H9 (cell line): Measurements from ENCODE around the gene MYH9. TPM values are rescaled to one million over a fixed set of nuclear protein-coding genes. Genes with fewer than 3 reads are reported as not detected.
A peak's percentile ranks its signal among the peaks of the same experiment; 100 is the strongest.

ENCODE experiments used
- DNase-seq: peaks from one replicate; pipeline ENCODE4 v3.0.0-alpha.2; 2017
- H2AFZ ChIP-seq: one replicate; pipeline ENCODE4 v1.6.1; 2013; ENCODE audit warnings: mild to moderate bottlenecking, low read length, control low read depth, moderate library complexity
- H2AK5ac ChIP-seq: 2 replicates; pipeline ENCODE4 v1.6.1; 2013; ENCODE audit warnings: low read length, control low read depth, mixed read lengths; ENCODE audit not compliant: insufficient read length
- H2BK120ac ChIP-seq: one replicate; pipeline ENCODE4 v1.6.1; 2013; ENCODE audit warnings: low read depth, mild to moderate bottlenecking, low read length, control low read depth, inconsistent platforms; ENCODE audit not compliant: poor library complexity, severe bottlenecking
- H2BK12ac ChIP-seq: 2 replicates; pipeline ENCODE4 v1.6.1; 2013; ENCODE audit warnings: low read length, control low read depth, mixed read lengths, low read depth; ENCODE audit not compliant: insufficient read length
- H2BK15ac ChIP-seq: 2 replicates; pipeline ENCODE4 v1.6.1; 2013; ENCODE audit warnings: low read depth, low read length, control low read depth
- H2BK20ac ChIP-seq: one replicate; pipeline ENCODE4 v1.6.1; 2013; ENCODE audit warnings: low read depth, mild to moderate bottlenecking, low read length, control low read depth, inconsistent platforms; ENCODE audit not compliant: poor library complexity, severe bottlenecking
- H2BK5ac ChIP-seq: 2 replicates; pipeline ENCODE4 v1.6.1; 2013; ENCODE audit warnings: low read length, control low read depth, mixed read lengths; ENCODE audit not compliant: insufficient read length
- H3K14ac ChIP-seq: 2 replicates; pipeline ENCODE4 v1.6.1; 2013; ENCODE audit warnings: low read length, control low read depth; ENCODE audit not compliant: insufficient read depth
- H3K18ac ChIP-seq: 2 replicates; pipeline ENCODE4 v1.6.1; 2013; ENCODE audit warnings: low read depth, mild to moderate bottlenecking, mixed read lengths, low read length, control low read depth; ENCODE audit not compliant: insufficient read length
- H3K23ac ChIP-seq: 2 replicates; pipeline ENCODE4 v1.6.1; 2013; ENCODE audit warnings: low read length, control low read depth, mixed read lengths, low read depth; ENCODE audit not compliant: insufficient read length
- H3K23me2 ChIP-seq: 2 replicates; pipeline ENCODE4 v1.6.1; 2013; ENCODE audit warnings: low read depth, mild to moderate bottlenecking, mixed read lengths, low read length, control low read depth; ENCODE audit not compliant: insufficient read length, poor library complexity, severe bottlenecking
- H3K27ac ChIP-seq: 2 replicates; pipeline ENCODE4 v1.5.1; 2013; ENCODE audit warnings: low read length, control low read depth, mixed read lengths, low read depth; ENCODE audit not compliant: insufficient read length
- H3K27me3 ChIP-seq: 2 replicates; pipeline ENCODE4 v1.6.1; 2013; ENCODE audit warnings: low read length, control low read depth, inconsistent platforms; ENCODE audit not compliant: insufficient read depth
- H3K4ac ChIP-seq: 2 replicates; pipeline ENCODE4 v1.6.1; 2013; ENCODE audit warnings: low read depth, mild to moderate bottlenecking, control low read depth, inconsistent platforms, low read length, moderate library complexity
- H3K4me1 ChIP-seq: 2 replicates; pipeline ENCODE4 v1.6.1; 2013; ENCODE audit warnings: low read length, control low read depth, inconsistent platforms; ENCODE audit not compliant: insufficient read depth
- H3K4me2 ChIP-seq: 2 replicates; pipeline ENCODE4 v1.6.1; 2013; ENCODE audit warnings: low read length, control low read depth, mixed read lengths; ENCODE audit not compliant: insufficient read length, insufficient read depth
- H3K56ac ChIP-seq: 2 replicates; pipeline ENCODE4 v1.6.1; 2013; ENCODE audit warnings: low read depth, mild to moderate bottlenecking, mixed read lengths, low read length, control low read depth; ENCODE audit not compliant: insufficient read length
- H3K79me1 ChIP-seq: 2 replicates; pipeline ENCODE4 v1.6.1; 2013; ENCODE audit warnings: low read depth, mild to moderate bottlenecking, moderate library complexity, low read length, control low read depth, inconsistent platforms; ENCODE audit not compliant: insufficient read depth, poor library complexity, severe bottlenecking
- H3K79me2 ChIP-seq: 2 replicates; pipeline ENCODE4 v1.6.1; 2013; ENCODE audit warnings: low read length, control low read depth, inconsistent platforms; ENCODE audit not compliant: insufficient read depth
- H3K9ac ChIP-seq: 2 replicates; pipeline ENCODE4 v1.6.1; 2013; ENCODE audit warnings: low read length, control low read depth, mixed read lengths; ENCODE audit not compliant: insufficient read length; ENCODE audit errors: extremely low read depth
- H3K9me3 ChIP-seq: one replicate; pipeline ENCODE4 v1.6.1; 2013; ENCODE audit warnings: low read depth, low read length, inconsistent platforms; ENCODE audit not compliant: control insufficient read depth
- H3T11ph ChIP-seq: one replicate; pipeline ENCODE4 v1.6.1; 2013; ENCODE audit warnings: mild to moderate bottlenecking, low read length, control low read depth, inconsistent platforms
- H4K20me1 ChIP-seq: one replicate; pipeline ENCODE4 v1.6.1; 2013; ENCODE audit not compliant: control insufficient read depth, insufficient read length, insufficient read depth
- H4K5ac ChIP-seq: 2 replicates; pipeline ENCODE4 v1.6.1; 2013; ENCODE audit warnings: low read depth, mild to moderate bottlenecking, mixed read lengths, low read length, control low read depth; ENCODE audit not compliant: insufficient read length
- H4K8ac ChIP-seq: replicated peaks from 2 replicates; pipeline ENCODE4 v1.6.1; 2013; ENCODE audit warnings: low read length, control low read depth, mixed read lengths, low read depth; ENCODE audit not compliant: insufficient read length
- H4K91ac ChIP-seq: 2 replicates; pipeline ENCODE4 v1.6.1; 2013; ENCODE audit warnings: low read depth, mild to moderate bottlenecking, moderate library complexity, mixed read lengths, low read length, control low read depth; ENCODE audit not compliant: insufficient read length
- H3K27ac Mint-ChIP-seq, 3 experiments: 2 replicates in 2 of 3; 3 replicates in 1 of 3; pipeline ENCODE4 v1.8.0; 2020 to 2021; ENCODE audit warnings: mixed read lengths in 3 of 3, mild to moderate bottlenecking in 1 of 3, moderate library complexity in 1 of 3
- H3K27me3 Mint-ChIP-seq: 2 replicates; pipeline ENCODE4 v1.8.0; 2021; ENCODE audit warnings: low read depth, mild to moderate bottlenecking, moderate library complexity, mixed read lengths
- H3K36me3 Mint-ChIP-seq, 3 experiments: 2 replicates in 2 of 3; 3 replicates in 1 of 3; pipeline ENCODE4 v1.8.0; 2020 to 2021; ENCODE audit warnings: low read depth in 3 of 3, mixed read lengths in 3 of 3; ENCODE audit not compliant: insufficient read depth in 1 of 3
- H3K4me1 Mint-ChIP-seq, 2 experiments: 2 replicates each; pipeline ENCODE4 v1.8.0; 2020; ENCODE audit warnings: mixed read lengths in 2 of 2
- H3K4me3 Mint-ChIP-seq, 2 experiments: 2 replicates in 1 of 2; 3 replicates in 1 of 2; pipeline ENCODE4 v1.8.0; 2020 to 2021; ENCODE audit warnings: mild to moderate bottlenecking in 2 of 2, mixed read lengths in 2 of 2, moderate library complexity in 1 of 2
- H3K9me3 Mint-ChIP-seq, 2 experiments: 2 replicates in 1 of 2; 3 replicates in 1 of 2; pipeline ENCODE4 v1.8.0; 2020; ENCODE audit warnings: mild to moderate bottlenecking in 2 of 2, mixed read lengths in 2 of 2, moderate library complexity in 1 of 2
- WGBS: extraction: QIAGEN DNeasy Blood & Tissue Kit; methylation state at CpG from one replicate; pipeline ENCODE4 v1.1.7; 2013; ENCODE audit warnings: missing lambda C conversion rate, low lambda C conversion rate, mixed read lengths; ENCODE audit not compliant: insufficient read length; ENCODE audit errors: extremely low coverage; 5-methylcytosine and 5-hydroxymethylcytosine counted together
- total RNA-seq: library from RNA; stranded (reverse); gene quantifications from 2 replicates; pipeline ENCODE4 v1.2.1, GENCODE V29; 2021
- TF ChIP-seq, protein P1 (sequence below): fragments of 200-600 bp; sonication (generic); conservative IDR thresholded peaks from 3 replicates; pipeline ENCODE4 v1.8.0; 2021; ENCODE audit warnings: antibody characterized with exemption, mild to moderate bottlenecking

Gene MYH9
- total RNA-seq, 1 experiment from 2014 or later = 266 TPM

DNA sequence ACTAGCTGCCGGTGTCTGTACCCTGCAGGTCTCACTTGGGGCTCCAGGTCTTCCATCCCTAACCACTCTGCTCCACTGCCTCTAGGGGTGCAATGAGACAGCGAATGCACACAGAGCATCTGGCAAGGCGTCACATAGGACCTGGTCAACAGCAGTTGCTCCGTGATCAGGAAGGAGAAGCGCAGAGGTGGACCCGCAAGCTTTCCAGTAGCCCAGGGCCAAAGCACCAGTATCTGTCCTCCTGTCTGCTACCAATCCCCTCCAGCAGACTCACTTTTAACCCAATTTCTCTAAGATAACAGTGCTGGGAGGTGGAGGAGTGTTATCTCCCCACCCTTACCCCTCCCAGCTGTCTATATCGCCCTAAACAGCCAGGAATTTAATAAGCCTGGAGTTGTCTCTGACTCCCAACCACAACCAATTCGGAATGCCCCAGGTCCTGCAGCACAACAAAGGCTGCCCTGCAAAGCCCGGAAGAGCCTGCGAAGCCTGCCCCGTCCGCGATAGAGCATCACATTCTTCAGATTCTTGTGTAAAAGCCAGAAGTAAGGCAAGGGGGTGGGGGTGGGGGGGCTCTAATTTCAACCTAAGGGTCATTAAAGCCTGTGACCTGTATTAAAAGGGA is 19.3 kb downstream of the MYH9 start:
- H3K79me1 ChIP-seq = peaks cover 1% of the 10 kb centered on the region
- TF ChIP-seq, protein P1, sequence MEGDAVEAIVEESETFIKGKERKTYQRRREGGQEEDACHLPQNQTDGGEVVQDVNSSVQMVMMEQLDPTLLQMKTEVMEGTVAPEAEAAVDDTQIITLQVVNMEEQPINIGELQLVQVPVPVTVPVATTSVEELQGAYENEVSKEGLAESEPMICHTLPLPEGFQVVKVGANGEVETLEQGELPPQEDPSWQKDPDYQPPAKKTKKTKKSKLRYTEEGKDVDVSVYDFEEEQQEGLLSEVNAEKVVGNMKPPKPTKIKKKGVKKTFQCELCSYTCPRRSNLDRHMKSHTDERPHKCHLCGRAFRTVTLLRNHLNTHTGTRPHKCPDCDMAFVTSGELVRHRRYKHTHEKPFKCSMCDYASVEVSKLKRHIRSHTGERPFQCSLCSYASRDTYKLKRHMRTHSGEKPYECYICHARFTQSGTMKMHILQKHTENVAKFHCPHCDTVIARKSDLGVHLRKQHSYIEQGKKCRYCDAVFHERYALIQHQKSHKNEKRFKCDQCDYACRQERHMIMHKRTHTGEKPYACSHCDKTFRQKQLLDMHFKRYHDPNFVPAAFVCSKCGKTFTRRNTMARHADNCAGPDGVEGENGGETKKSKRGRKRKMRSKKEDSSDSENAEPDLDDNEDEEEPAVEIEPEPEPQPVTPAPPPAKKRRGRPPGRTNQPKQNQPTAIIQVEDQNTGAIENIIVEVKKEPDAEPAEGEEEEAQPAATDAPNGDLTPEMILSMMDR = no peak; the same call in 2 of the 3 replicates
- H3K14ac ChIP-seq = peak overlapping the region; percentile 92
- H2BK20ac ChIP-seq = no peak overlapping the region
- no CpG with 5 or more reads among the region's 13 CpGs for WGBS
- H2AK5ac ChIP-seq = peak overlapping the region; percentile 96
- no peaks in the 10 kb centered on the region; a peak in 1 of 5 replicates for H3K9me3 Mint-ChIP-seq
- H3K4me1 ChIP-seq = peaks cover 38% of the 10 kb centered on the region
- peak overlapping the region; percentile 47 to 75 for H3K4me3 Mint-ChIP-seq
- peak overlapping the region; percentile 100 for H2BK12ac ChIP-seq
- H3K9me3 ChIP-seq = no peaks in the 10 kb centered on the region
- peak overlapping the region; percentile 97 for H3K27ac ChIP-seq
- no peak overlapping the region for H3K56ac ChIP-seq
- H3K18ac ChIP-seq = peak overlapping the region; percentile 93
- H3K23ac ChIP-seq = no peak overlapping the region
- peak overlapping the region; percentile 62 for H3K4me2 ChIP-seq
- peaks cover 82 to 92% of the 10 kb centered on the region in 2 experiments for H3K4me1 Mint-ChIP-seq
- no peaks in the 10 kb centered on the region for H3K27me3 ChIP-seq
- H4K20me1 ChIP-seq = peaks cover 5% of the 10 kb centered on the region
- H2BK15ac ChIP-seq = no peak overlapping the region
- no peak overlapping the region for H4K8ac ChIP-seq
- H2BK120ac ChIP-seq = no peak overlapping the region
- H2AFZ ChIP-seq = no peak overlapping the region
- H2BK5ac ChIP-seq = peak overlapping the region; percentile 97
- H3K79me2 ChIP-seq = peaks cover 56% of the 10 kb centered on the region; the same call in 1 of the 2 replicates
- peak overlapping the region; percentile 70 for H4K5ac ChIP-seq
- no peak overlapping the region for H4K91ac ChIP-seq
- peak overlapping the region; percentile 52 for H3K9ac ChIP-seq
- no peaks in the 10 kb centered on the region for H3K23me2 ChIP-seq
- no peaks in the 10 kb centered on the region for H3K27me3 Mint-ChIP-seq
- peaks cover 12 to 13% (median 12%) of the 10 kb centered on the region in 3 experiments; a peak in 5 of 7 replicates for H3K36me3 Mint-ChIP-seq
- H3K27ac Mint-ChIP-seq = peak overlapping the region; percentile 99 to 100 (median 100)
- peak overlapping the region; percentile 59; the same call in 1 of the 2 replicates for H3K4ac ChIP-seq
- peak overlapping the region; percentile 57 for H3T11ph ChIP-seq
- DNase-seq = peak; percentile 92
